ENCODE results near the gene USP17L26.
"Not testable (repeated sequence)": the region's sequence is repeated elsewhere in the genome, so short reads cannot be mapped to it uniquely, and the experiment has no call there.

DNA sequence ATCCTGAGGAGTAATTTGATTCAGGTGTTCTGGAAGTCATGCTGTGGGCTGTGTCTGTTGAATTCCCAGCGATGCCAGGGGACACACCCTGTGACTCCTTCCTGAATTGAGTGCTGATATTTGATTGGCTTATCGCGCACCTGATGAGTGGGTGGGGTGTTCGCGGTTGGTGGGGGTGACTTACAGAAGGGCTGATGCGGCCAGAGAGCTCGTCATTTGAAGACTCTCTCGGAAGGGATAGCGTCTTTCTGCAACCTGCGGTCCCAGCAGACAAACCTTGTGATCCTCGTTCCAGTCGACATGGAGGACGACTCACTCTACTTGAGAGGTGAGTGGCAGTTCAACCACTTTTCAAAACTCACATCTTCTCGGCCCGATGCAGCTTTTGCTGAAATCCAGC lies 4.6 kb downstream of the USP17L26 start, which contains the start of gene USP17L5:
- TF ChIP-seq, protein P1, sequence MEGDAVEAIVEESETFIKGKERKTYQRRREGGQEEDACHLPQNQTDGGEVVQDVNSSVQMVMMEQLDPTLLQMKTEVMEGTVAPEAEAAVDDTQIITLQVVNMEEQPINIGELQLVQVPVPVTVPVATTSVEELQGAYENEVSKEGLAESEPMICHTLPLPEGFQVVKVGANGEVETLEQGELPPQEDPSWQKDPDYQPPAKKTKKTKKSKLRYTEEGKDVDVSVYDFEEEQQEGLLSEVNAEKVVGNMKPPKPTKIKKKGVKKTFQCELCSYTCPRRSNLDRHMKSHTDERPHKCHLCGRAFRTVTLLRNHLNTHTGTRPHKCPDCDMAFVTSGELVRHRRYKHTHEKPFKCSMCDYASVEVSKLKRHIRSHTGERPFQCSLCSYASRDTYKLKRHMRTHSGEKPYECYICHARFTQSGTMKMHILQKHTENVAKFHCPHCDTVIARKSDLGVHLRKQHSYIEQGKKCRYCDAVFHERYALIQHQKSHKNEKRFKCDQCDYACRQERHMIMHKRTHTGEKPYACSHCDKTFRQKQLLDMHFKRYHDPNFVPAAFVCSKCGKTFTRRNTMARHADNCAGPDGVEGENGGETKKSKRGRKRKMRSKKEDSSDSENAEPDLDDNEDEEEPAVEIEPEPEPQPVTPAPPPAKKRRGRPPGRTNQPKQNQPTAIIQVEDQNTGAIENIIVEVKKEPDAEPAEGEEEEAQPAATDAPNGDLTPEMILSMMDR (IDR thresholded peaks at IDR 0.05) = not testable (repeated sequence)
- TF ChIP-seq POLR2AphosphoS5 (IDR thresholded peaks at IDR 0.05); POLR2A (IDR thresholded peaks at IDR 0.05; ENCODE audit: low read depth): not testable (repeated sequence)

All from esophagus muscularis mucosa (tissue), 3 donors.